Heart right ventricle (tissue), 16 donors: ENCODE data around the gene DGKI. TPM values are rescaled to one million over a fixed set of nuclear protein-coding genes. Genes with fewer than 3 reads are reported as not detected.

Experiments
- ATAC-seq, 8 donors: fragments of 200-7000 bp; cut with Tn5 transposase; one replicate each; pipeline ENCODE4 v1.9.1; 2020; ENCODE audit warnings: mild to moderate bottlenecking in 8 of 8, moderate library complexity in 8 of 8, moderate number of reproducible peaks in 1 of 8
- DNase-seq, 2 donors: peaks; one replicate each; pipeline ENCODE4 v3.0.0-alpha.2; 2020
- H3K27ac ChIP-seq, 10 donors: fragments of 200-600 bp; sonication (generic) in 2 of 10; one replicate each; pipeline versions ENCODE4 v1.5.0 to v1.8.0; 2020 to 2022; ENCODE audit warnings: mild to moderate bottlenecking in 3 of 10
- H3K27me3 ChIP-seq, 7 donors: fragments of 200-600 bp; one replicate each; pipeline ENCODE4 v1.8.0; 2021 to 2022; ENCODE audit warnings: mild to moderate bottlenecking in 2 of 7
- H3K36me3 ChIP-seq, 9 donors: fragments of 200-600 bp; sonication (generic) in 1 of 9; one replicate each; pipeline versions ENCODE4 v1.5.0 to v1.8.0; 2020 to 2022; ENCODE audit warnings: mild to moderate bottlenecking in 2 of 9
- H3K4me1 ChIP-seq, 9 donors: fragments of 200-600 bp; sonication (generic) in 1 of 9; one replicate each; pipeline versions ENCODE4 v1.5.0 to v1.8.0; 2020 to 2022; ENCODE audit warnings: mild to moderate bottlenecking in 4 of 9
- H3K4me3 ChIP-seq, 10 donors: fragments of 200-600 bp; sonication (generic) in 2 of 10; one replicate each; pipeline versions ENCODE4 v1.5.0 to v1.8.0; 2020 to 2022; ENCODE audit warnings: mild to moderate bottlenecking in 7 of 10, moderate library complexity in 2 of 10
- H3K9me3 ChIP-seq, 11 donors: fragments of 200-600 bp in 10 of 11; sonication (generic) in 2 of 11; one replicate each; pipeline versions ENCODE4 v1.5.0 to v1.8.0; 2013 to 2022; ENCODE audit warnings: mild to moderate bottlenecking in 2 of 11, control low read depth in 1 of 11, moderate library complexity in 1 of 11
- WGBS, 2 donors: extraction: QIAGEN DNeasy Blood & Tissue Kit; methylation state at CpG; one replicate each; pipeline ENCODE4 v1.1.7; 2013; ENCODE audit warnings: inconsistent platforms in 1 of 2; 5-methylcytosine and 5-hydroxymethylcytosine counted together
- intact Hi-C, 10 donors: fragments of 100-400 bp; cut with DNase I; formaldehyde crosslinking; loops; one replicate each; pipeline versions ENCODE4 v1.11.1 to v1.14.2; 2022
- polyA plus RNA-seq, 2 donors: library from polyadenylated mRNA; stranded (reverse); fragments of 200-250 nt; gene quantifications; one replicate each; pipeline ENCODE4 v1.2.3, GENCODE V29; 2013
- total RNA-seq, 10 donors: library from RNA; stranded (reverse); fragmentation: NEBNext Ultra II Directional in 3 of 10; extraction: Animal tissue kit (Norgen Biotek cat#: 25700) in 3 of 10; gene quantifications; one replicate each; pipeline versions ENCODE4 v1.2.1 to v1.2.4, GENCODE V29; 2021 to 2023
- TF ChIP-seq, protein P1 (sequence below), 9 donors: fragments of 200-600 bp; sonication (generic) in 2 of 9; IDR thresholded peaks; one replicate each; pipeline versions ENCODE4 v1.5.0 to v1.8.0; 2021 to 2022; ENCODE audit warnings: antibody characterized with exemption in 9 of 9, mild to moderate bottlenecking in 5 of 9, moderate library complexity in 1 of 9
- donor health status: Arrhythmogenic right ventricular cardiomyopathy.
- donor health status: ischemic (EF 13 %, LVEDD 7.1; RV severe dilation, severe dysfunction).
- donor health status: healthy with polysubstance abuse.
- donor health status: DM: no; HTN: yes; CAD: no.
- donor health status: DM: no; HTN: no; CAD: no.
- donor health status: ischemic (EF 25% LVEDD 6.9; RV normal size, moderate dysfunction).
- donor health status: ischemic (EF 25% LVEDD 5.7; RV mildly dilated, moderate dysfunction).
- donor health status: healthy.
- donor health status: DM: yes; HTN: yes; CAD: no.
- donor health status: Ischemic cardiomyopathy.
- donor health status: ischemic (EF 35%, LVEDD 5.7; RV mildly dilated, moderate dysfunction).
- donor health status: nonischemic (EF 11% LVEDD 7.7; RV severe dilation, severe dysfunction).
- donor health status: DM: yes; HTN: yes; CAD: no.
- donor health status: PGD.
- donor health status: ischemic (EF 29% LVEDD 5.4; RV normal size, mild dysfunction).
- donor health status: nonischemic (EF 23%, LVEDD 6.1; RV moderate dilation, normal function).

The DGKI gene
- total and polyA plus RNA-seq, 12 donors, result 0.16 to 2.6 (median 1.2) TPM

DNA sequence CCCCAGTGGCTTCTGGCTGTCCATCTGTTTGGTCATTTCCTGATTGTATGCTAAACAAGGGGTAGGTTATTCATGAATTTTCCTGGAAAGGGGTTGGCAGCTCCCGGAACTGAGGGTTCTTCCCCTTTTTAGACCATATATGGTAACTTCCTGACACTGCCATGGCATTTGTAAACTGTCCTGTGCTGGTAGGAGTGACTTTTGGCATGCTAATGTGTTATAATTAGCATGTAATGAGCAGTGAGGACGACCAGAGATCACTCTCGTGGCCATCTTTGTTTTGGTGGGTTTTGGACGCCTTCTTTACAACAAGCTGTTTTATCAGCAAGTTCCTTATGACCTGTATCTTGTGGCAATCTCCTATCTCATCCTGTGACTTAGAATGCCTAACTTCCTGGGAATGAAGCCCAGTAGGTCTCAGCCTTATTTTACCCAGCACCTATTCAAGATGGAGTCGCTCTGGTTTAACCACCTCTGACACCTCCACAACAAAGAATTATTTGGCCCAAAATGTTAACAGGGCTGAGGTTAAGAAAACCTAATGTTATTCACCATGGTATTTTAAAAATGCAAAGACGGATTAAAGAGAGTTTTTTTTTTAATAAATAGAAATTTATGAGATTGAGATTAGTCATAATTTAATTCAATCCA is 500.9 kb downstream of the DGKI start:
- no peak for DNase-seq
- H3K36me3 ChIP-seq, result no peaks in the 10 kb centered on the region
- no peak overlapping the region for H3K27ac ChIP-seq
- 71 to 76% methylated on average over 6 of the region's 6 CpGs for WGBS, 2 donors
- TF ChIP-seq, protein P1, sequence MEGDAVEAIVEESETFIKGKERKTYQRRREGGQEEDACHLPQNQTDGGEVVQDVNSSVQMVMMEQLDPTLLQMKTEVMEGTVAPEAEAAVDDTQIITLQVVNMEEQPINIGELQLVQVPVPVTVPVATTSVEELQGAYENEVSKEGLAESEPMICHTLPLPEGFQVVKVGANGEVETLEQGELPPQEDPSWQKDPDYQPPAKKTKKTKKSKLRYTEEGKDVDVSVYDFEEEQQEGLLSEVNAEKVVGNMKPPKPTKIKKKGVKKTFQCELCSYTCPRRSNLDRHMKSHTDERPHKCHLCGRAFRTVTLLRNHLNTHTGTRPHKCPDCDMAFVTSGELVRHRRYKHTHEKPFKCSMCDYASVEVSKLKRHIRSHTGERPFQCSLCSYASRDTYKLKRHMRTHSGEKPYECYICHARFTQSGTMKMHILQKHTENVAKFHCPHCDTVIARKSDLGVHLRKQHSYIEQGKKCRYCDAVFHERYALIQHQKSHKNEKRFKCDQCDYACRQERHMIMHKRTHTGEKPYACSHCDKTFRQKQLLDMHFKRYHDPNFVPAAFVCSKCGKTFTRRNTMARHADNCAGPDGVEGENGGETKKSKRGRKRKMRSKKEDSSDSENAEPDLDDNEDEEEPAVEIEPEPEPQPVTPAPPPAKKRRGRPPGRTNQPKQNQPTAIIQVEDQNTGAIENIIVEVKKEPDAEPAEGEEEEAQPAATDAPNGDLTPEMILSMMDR (IDR thresholded peaks at IDR 0.05), result no peak
- peaks cover 0 to 6% (median 0%) of the 10 kb centered on the region in 9 donors for H3K4me1 ChIP-seq
- H3K9me3 ChIP-seq, result no peaks in the 10 kb centered on the region
- no peak for ATAC-seq
- no peak overlapping the region for H3K4me3 ChIP-seq
- intact Hi-C loops, result loop anchor here in 2 of 10 donors (10.0 kb wide), 2 partner anchors 99 to 109 kb away; no protein-coding TSS in a partner anchor
- peaks cover 0 to 8% (median 0%) of the 10 kb centered on the region in 7 donors for H3K27me3 ChIP-seq

DNA sequence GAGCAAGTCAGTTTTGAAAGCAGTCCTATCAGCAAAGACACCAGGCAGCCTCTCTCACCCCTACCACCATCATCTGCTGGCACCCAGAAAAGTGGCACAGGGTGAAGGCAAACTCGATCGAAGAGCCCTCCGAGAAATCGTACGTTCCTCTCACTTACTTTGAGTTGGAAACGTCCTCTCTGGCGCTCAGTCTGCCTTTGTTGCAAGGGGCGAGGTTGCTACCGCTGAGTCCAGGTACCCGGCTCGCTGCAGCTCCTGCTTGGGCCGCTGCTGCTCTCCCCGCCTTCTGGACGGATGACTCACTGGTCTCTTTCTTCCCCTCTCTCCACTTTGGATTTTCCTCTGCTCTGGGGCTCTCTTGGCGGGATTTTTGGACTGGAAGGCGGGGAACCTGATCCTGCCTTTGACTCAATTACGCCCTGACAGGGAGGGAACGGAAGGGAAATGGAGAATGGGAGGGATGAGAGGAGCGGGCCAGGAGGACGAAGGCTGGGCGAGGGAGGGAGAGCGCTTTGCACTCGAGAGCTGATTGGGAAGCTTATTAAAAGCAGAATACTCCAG is 503.4 kb downstream of the DGKI start, which contains the start of gene PTN:
PTN (minus strand) TSS at position 453 of the 561 bp plus-strand sequence. CDS start 88,760 bp downstream, outside the sequence.
- 1% methylated on average over 23 of the region's 23 CpGs for WGBS, 2 donors
- ATAC-seq, result peak; percentile 80 to 93 (median 86)
- Histone ChIP-seq H3K27me3 (peaks cover 0 to 8% (median 0%) of the 10 kb centered on the region in 7 donors), H3K27ac (peak within 1 kb of the TSS in 3 of 10 donors; percentile 15 to 23 (median 17)), H3K4me3 (peak within 1 kb of the TSS; percentile 12 to 60 (median 51)), H3K36me3 (no peaks in the 10 kb centered on the region), H3K9me3 (no peaks in the 10 kb centered on the region), H3K4me1 (peaks cover 0 to 6% (median 0%) of the 10 kb centered on the region in 9 donors)
- TF ChIP-seq, protein P1 (IDR thresholded peaks at IDR 0.05), result no peak
- DNase-seq, result peak; percentile 27 to 38
- intact Hi-C loops, result loop anchor here in 2 of 10 donors (10.0 kb wide), 2 partner anchors 101 to 111 kb away; no protein-coding TSS in a partner anchor

DNA sequence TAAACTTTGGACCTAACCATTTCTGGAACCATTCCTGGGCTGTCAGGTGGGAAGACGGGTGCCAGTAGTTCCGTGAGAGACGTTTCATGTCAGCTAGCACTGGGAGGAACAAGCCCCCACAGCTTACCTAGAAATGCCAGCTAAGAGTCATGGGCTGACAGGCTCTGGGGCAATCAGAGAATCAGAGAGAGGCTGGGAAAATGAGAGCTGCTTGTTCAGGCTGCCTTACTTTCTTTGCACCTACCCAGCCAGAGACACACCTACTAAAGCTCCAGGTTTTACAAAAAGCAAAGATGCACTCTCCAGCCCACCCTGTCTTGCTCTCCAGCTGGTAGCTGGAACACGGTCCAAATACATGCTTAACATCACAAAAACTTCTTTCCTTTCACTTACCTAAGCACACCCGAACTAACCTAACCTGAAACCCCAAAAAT is 503.9 kb downstream of the DGKI start:
- no peaks in the 10 kb centered on the region for H3K9me3 ChIP-seq
- 6 to 21% methylated on average over 5 of the region's 5 CpGs for WGBS, 2 donors
- H3K4me1 ChIP-seq, result peaks cover 0 to 6% (median 0%) of the 10 kb centered on the region in 9 donors
- intact Hi-C loops, result loop anchor here in 2 of 10 donors (10.0 kb wide), 2 partner anchors 102 to 112 kb away; no protein-coding TSS in a partner anchor
- peak overlapping the region in 3 of 10 donors; percentile 15 to 23 (median 17) for H3K27ac ChIP-seq
- TF ChIP-seq, protein P1 (IDR thresholded peaks at IDR 0.05), result no peak
- H3K36me3 ChIP-seq, result no peaks in the 10 kb centered on the region
- peak in 5 of 8 donors; percentile 24 to 48 (median 27) for ATAC-seq
- peaks cover 0 to 8% (median 0%) of the 10 kb centered on the region in 7 donors for H3K27me3 ChIP-seq
- DNase-seq, result no peak
- H3K4me3 ChIP-seq, result peak overlapping the region; percentile 12 to 60 (median 51)

DNA sequence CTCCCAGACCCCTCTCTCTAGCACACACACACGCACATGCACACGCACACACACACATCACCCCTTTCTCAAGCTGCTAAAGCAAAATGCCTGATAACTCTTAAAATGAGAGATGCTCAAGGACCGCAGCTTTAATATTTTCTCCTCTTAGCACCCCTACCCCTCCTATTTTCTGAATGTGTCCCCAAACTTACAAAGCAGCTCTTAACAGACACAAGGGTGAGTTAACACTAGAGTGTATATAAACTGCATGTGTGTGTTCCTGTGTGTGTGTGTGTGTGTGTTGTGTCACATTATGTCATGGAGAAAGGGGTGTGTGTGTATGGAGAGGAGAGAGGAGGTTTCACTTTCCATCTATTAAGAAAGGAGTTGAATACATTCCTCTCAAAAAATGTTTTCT is 504.5 kb downstream of the DGKI start:
- 64 to 65% methylated on average over 3 of the region's 3 CpGs for WGBS, 2 donors
- Histone ChIP-seq H3K27ac (peak overlapping the region in 2 of 10 donors; percentile 8 to 10), H3K36me3 (no peaks in the 10 kb centered on the region), H3K4me3 (peak overlapping the region in 7 of 10 donors; percentile 37 to 60 (median 57)), H3K27me3 (peaks cover 0 to 8% (median 0%) of the 10 kb centered on the region in 7 donors), H3K4me1 (peaks cover 0 to 6% (median 0%) of the 10 kb centered on the region in 9 donors), H3K9me3 (no peaks in the 10 kb centered on the region)
- TF ChIP-seq, protein P1 (IDR thresholded peaks at IDR 0.05), result no peak
- peak in 4 of 8 donors; percentile 38 to 59 (median 42) for ATAC-seq
- intact Hi-C loops, result loop anchor here in 2 of 10 donors (10.0 kb wide), 2 partner anchors 103 to 113 kb away; no protein-coding TSS in a partner anchor
- DNase-seq, result no peak
